ENCODE results near the gene PRDM11.

The PRDM11 gene

DNA sequence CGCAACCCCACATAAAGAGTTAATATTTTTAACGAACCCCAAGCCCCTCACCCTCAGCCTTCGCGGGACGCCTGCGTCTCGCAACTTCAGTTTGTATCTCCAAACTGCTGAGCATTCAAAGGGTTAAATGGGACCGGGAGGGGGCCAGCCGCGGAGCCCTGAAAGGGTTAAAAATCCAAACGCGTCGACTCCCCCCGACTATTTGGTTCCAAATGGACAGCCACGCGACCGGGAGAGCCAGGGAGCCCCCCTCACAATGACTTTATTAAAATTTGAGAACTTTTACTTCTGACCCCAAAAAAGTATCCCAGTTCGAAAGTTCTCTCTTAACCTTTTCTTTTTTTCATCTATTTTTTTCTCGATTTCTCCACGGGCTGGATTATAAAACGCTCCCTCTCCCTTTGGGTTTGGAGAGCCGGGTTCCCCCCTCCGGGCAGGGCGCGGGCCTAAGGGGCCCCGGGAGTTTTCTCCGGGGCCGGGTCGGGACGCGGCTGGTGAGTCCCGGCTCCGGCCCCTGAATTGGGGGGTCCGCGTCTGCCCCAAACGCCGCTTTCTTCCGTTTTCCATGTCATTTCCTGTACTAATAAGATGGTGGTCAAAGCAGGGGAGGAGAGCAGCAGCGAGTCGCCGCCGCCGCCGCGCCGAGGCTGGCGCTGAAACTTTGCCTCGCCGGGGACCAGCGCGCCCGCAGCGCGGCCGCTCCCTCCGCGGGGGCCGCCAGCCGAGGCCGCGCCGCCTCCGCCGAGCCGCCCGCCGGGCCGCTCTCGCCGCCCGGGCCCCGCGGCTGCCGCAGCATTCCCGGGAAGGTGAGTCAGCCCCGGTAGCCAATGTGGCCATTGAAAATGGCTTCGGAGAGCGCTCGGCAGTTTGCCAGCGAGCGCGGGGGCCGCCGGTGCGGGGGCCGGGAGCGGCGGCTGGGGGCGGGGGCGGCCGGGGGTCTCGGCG, at the start of gene PRDM11:
Gene PRDM11 (plus strand): TSS at position 568 of the 945 bp plus-strand sequence. CDS start 35,128 bp downstream, outside the sequence.
- Histone ChIP-seq H3K27me3 (replicated peaks; ENCODE audit: control insufficient read depth, insufficient read depth, low read length) (peaks cover 5% of the 10 kb centered on the region), H3K4me1 (ENCODE audit: control insufficient read depth, insufficient read depth, low read length) (peaks cover 20% of the 10 kb centered on the region), H3K9ac (ENCODE audit: low read length) (peak within 1 kb of the TSS; percentile 92), H3K9me3 (ENCODE audit: control insufficient read depth, low read length) (no peaks in the 10 kb centered on the region), H3K36me3 (ENCODE audit: control insufficient read depth, insufficient read depth, low read length, severe bottlenecking) (no peaks in the 10 kb centered on the region), H3K4me3 (ENCODE audit: low read length) (peak within 1 kb of the TSS; percentile 91)
- peak; percentile 90 for DNase-seq (ENCODE audit: low read depth)

DNA sequence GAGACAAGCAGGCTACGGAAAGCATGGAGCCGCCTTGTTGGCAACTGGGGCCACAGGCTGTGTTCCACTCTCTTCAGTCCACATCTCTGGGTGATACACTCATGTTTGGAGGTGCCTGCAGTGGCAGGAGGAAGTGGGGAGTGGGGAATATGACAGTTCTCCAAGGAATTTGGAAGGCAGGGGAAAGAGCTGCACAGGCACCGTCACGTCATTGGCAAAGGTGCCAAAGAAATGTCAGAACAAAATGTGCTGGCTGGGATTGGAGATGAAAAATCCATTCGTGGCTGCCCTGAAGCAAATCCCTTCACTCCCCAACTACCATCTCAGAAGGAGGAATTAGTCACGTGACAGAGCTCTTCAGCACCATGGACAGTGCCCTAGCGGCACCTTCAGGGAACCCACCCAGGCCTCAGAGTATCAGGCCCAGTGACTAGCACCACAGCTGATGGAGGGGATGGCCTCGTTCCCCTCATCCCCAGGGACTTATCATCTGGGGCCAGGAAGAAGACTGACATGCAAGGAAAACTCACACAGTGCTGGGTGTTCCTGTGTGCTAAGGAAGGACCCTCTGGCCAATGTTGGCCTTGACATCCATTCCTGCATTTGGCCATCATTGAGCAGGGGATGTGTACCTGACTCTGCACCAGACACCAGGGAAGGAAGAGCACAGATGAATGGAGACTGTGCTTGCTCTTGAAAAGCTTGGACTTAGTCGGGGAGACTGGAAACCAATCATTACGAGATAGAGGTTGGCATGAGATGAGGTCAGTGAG, 48.5 kb upstream of the PRDM11 start:
- peaks cover 25% of the 10 kb centered on the region for H3K4me1 ChIP-seq (ENCODE audit: control insufficient read depth, insufficient read depth, low read length)
- peaks cover 8% of the 10 kb centered on the region for H3K27me3 ChIP-seq (replicated peaks; ENCODE audit: control insufficient read depth, insufficient read depth, low read length)
- H3K9ac ChIP-seq (ENCODE audit: low read length), result no peak overlapping the region
- no peaks in the 10 kb centered on the region for H3K9me3 ChIP-seq (ENCODE audit: control insufficient read depth, low read length)
- H3K36me3 ChIP-seq (ENCODE audit: control insufficient read depth, insufficient read depth, low read length, severe bottlenecking), result no peaks in the 10 kb centered on the region
- no peak overlapping the region for H3K4me3 ChIP-seq (ENCODE audit: low read length)
- peak; percentile 74 for DNase-seq (ENCODE audit: low read depth)

DNA sequence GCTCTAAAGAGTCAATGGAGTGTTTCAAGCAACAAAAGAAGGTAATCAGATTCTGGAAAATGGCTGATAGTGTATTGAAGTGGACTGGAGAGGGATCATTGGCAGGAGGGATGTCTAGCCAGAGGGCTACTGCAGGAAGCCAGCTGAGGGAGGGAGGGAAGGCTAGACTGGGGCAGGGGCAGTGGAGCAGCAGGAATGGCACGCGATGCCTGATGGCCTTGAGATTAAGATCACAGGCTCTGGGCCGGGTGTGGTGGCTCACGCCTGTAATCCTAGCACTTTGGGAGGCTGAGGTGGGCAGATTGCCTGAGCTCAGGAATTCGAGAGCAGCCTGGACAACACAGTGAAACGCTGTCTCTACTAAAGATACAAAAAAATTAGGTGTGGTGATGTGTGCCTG, 47.5 kb upstream of the PRDM11 start:
- Histone ChIP-seq H3K4me3 (ENCODE audit: low read length) (no peak overlapping the region), H3K27me3 (replicated peaks; ENCODE audit: control insufficient read depth, insufficient read depth, low read length) (peaks cover 8% of the 10 kb centered on the region), H3K9ac (ENCODE audit: low read length) (no peak overlapping the region), H3K36me3 (ENCODE audit: control insufficient read depth, insufficient read depth, low read length, severe bottlenecking) (no peaks in the 10 kb centered on the region), H3K4me1 (ENCODE audit: control insufficient read depth, insufficient read depth, low read length) (peaks cover 18% of the 10 kb centered on the region), H3K9me3 (ENCODE audit: control insufficient read depth, low read length) (no peaks in the 10 kb centered on the region)
- no peak for DNase-seq (ENCODE audit: low read depth)

GRCh38 chr11:45100339-45100738, 46.1 kb upstream of the PRDM11 start:
- no peak overlapping the region for H3K9ac ChIP-seq (ENCODE audit: low read length)
- no peak for DNase-seq (ENCODE audit: low read depth)
- peaks cover 5% of the 10 kb centered on the region for H3K27me3 ChIP-seq (replicated peaks; ENCODE audit: control insufficient read depth, insufficient read depth, low read length)
- no peaks in the 10 kb centered on the region for H3K36me3 ChIP-seq (ENCODE audit: control insufficient read depth, insufficient read depth, low read length, severe bottlenecking)
- no peaks in the 10 kb centered on the region for H3K9me3 ChIP-seq (ENCODE audit: control insufficient read depth, low read length)
- H3K4me1 ChIP-seq (ENCODE audit: control insufficient read depth, insufficient read depth, low read length), result peaks cover 18% of the 10 kb centered on the region
- H3K4me3 ChIP-seq (ENCODE audit: low read length), result no peak overlapping the region

DNA sequence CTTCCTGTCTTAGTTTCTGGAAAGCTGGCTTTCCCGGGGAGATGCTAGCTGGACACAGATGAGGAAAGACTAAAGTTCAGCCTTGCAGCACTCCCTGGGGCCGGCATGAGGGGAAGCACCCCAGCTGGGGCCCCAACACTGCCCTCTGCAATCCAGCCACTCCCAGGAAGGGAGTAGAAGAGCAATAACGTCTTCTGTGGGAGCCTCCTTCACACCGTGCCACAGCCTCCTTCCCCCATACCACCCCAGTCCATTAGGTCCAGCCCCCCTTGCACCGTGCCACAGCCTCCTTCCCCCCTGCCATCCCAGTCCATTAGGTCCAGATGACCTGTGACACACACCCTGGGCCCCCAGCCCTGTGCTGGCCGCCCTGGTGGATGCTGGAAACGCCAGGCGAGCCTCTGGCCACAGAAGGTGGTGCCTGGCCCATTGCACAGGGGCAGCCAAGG, 44.1 kb upstream of the PRDM11 start:
- peaks cover 17% of the 10 kb centered on the region for H3K27me3 ChIP-seq (replicated peaks; ENCODE audit: control insufficient read depth, insufficient read depth, low read length)
- peaks cover 15% of the 10 kb centered on the region for H3K4me1 ChIP-seq (ENCODE audit: control insufficient read depth, insufficient read depth, low read length)
- peak; percentile 60 for DNase-seq (ENCODE audit: low read depth)
- no peak overlapping the region for H3K4me3 ChIP-seq (ENCODE audit: low read length)
- no peaks in the 10 kb centered on the region for H3K9me3 ChIP-seq (ENCODE audit: control insufficient read depth, low read length)
- H3K36me3 ChIP-seq (ENCODE audit: control insufficient read depth, insufficient read depth, low read length, severe bottlenecking), result no peaks in the 10 kb centered on the region
- H3K9ac ChIP-seq (ENCODE audit: low read length), result peak overlapping the region; percentile 59

DNA sequence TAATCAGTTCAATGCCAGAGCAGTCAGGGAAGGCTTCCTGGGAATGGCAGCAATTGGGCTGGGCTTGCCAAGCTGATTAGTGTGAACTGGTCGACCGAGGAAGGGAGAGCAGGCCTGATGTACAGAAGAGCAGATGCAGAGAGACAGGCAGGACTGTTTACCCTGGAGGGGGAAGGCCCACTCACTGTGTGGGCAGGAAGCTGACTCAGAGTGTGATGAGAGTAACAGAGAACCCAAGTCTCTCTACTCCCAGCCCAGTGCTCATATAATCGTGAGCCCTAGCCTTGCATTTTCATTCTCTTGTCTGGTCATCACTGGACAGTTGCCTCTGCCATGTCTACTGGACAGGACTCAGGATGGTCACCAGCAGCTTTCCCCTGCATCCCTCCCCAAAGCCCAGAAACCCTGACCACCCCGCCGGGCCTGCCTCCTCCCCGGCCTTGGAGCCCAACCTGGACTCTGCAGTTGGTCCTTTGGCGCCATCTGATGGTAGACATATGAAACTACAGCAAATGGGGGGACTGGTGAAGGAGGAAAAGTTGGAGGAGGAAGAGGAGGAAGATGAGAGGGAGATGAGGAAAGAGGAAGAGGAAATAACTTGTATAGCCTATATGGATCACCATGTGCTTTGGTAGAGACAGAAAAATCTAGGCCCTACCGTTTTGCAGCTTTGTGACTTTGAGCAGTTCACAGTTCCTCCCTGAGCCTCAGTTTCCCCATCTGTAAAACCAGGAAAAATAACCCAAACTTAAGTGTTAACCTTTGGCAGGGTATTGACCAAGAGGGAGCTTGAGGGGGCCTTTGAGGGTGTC, 43.4 kb upstream of the PRDM11 start:
- DNase-seq (ENCODE audit: low read depth), result peak; percentile 91
- H3K9ac ChIP-seq (ENCODE audit: low read length), result peak overlapping the region; percentile 59
- H3K36me3 ChIP-seq (ENCODE audit: control insufficient read depth, insufficient read depth, low read length, severe bottlenecking), result no peaks in the 10 kb centered on the region

DNA sequence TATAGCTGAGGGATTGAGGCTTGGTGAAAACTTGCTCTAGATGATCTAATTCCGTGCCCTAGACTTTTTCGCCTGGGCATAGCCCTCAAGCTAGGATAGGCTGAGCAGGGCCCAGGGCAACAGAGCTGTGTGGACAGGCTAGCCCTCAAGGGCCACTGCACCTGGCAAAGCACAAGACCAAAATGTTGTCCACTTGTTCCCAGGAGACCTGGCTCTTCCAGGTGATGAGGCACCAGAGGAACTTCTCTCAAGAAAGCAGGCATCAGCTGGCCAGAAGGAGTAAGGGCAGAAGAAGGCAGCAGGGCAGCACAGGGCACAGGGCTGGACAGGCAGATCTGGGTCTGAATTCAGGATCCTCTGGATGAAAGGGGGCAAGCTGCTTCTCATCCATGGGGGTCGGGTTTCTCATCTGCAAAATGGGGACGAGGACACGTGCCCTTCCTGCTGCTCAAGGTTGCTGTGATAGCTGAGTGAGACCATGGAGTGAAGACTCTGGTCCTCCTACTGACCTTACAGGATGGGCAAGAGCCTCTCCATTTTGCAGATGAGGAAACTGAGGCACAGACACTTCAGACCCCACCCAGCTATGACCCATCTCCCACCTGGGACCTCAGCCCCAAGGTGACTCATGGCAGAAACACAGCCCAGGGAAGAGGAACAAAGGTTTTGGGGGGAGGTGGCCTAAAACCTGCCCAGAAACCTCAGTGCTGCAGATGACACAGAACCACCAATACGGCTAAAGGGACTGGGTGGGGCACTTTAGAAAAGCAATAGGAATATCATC, 42.2 kb upstream of the PRDM11 start:
- DNase-seq (ENCODE audit: low read depth), result no peak
- Histone ChIP-seq H3K36me3 (ENCODE audit: control insufficient read depth, insufficient read depth, low read length, severe bottlenecking) (no peaks in the 10 kb centered on the region), H3K9ac (ENCODE audit: low read length) (peak overlapping the region; percentile 16), H3K4me1 (ENCODE audit: control insufficient read depth, insufficient read depth, low read length) (peaks cover 9% of the 10 kb centered on the region), H3K27me3 (replicated peaks; ENCODE audit: control insufficient read depth, insufficient read depth, low read length) (peaks cover 26% of the 10 kb centered on the region), H3K9me3 (ENCODE audit: control insufficient read depth, low read length) (no peaks in the 10 kb centered on the region), H3K4me3 (ENCODE audit: low read length) (no peak overlapping the region)

More for the DNA sequence above, 43.4 kb upstream of the PRDM11 start:
- H3K4me3 ChIP-seq (ENCODE audit: low read length), result peak overlapping the region; percentile 7
- peaks cover 22% of the 10 kb centered on the region for H3K27me3 ChIP-seq (replicated peaks; ENCODE audit: control insufficient read depth, insufficient read depth, low read length)
- H3K9me3 ChIP-seq (ENCODE audit: control insufficient read depth, low read length), result no peaks in the 10 kb centered on the region
- peaks cover 11% of the 10 kb centered on the region for H3K4me1 ChIP-seq (ENCODE audit: control insufficient read depth, insufficient read depth, low read length)

GRCh38 chr11:45104790-45105084, 41.7 kb upstream of the PRDM11 start:
- DNase-seq (ENCODE audit: low read depth), result no peak

DNA sequence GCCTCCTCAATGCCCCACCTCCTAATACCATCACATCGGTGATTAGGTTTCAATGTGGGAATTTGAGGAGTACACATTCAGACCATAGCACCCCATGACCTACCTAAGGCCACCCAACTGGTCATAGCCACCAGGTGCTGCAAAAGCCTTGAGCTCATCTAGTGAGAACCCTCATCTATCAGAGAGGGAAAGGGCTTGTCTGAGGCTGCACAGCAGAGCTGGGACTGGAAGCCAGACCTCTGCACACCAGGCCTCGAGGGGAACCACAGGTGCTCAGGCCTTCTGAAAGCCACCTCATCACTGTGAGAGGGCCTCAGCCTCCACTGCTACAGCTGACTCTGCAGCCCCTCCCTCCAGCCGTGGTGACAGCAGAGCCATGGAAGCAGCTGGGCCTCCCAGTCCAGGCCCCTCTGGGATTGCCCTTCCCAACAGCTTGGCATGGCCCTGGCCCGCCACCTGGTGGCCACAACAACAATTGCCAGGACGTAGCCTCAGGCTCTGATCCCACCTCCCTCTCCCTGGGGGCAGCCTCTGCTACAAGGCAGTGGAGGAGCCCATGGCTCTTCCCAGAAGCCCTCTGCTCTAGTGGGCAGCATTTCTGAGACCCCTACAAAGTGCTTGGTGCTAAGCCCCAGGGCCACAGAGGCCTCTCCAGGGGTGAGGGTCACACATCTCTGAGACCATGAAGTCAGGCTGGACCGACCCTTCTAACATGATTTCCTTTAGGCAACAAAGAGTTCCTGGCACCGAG, 41.0 kb upstream of the PRDM11 start:
- H3K4me1 ChIP-seq (ENCODE audit: control insufficient read depth, insufficient read depth, low read length), result peaks cover 9% of the 10 kb centered on the region
- peak; percentile 90 for DNase-seq (ENCODE audit: low read depth)
- no peaks in the 10 kb centered on the region for H3K9me3 ChIP-seq (ENCODE audit: control insufficient read depth, low read length)

More at GRCh38 chr11:45104790-45105084, 41.7 kb upstream of the PRDM11 start:
- Histone ChIP-seq H3K4me3 (ENCODE audit: low read length) (no peak overlapping the region), H3K9ac (ENCODE audit: low read length) (no peak overlapping the region), H3K36me3 (ENCODE audit: control insufficient read depth, insufficient read depth, low read length, severe bottlenecking) (no peaks in the 10 kb centered on the region), H3K27me3 (replicated peaks; ENCODE audit: control insufficient read depth, insufficient read depth, low read length) (peaks cover 31% of the 10 kb centered on the region), H3K9me3 (ENCODE audit: control insufficient read depth, low read length) (no peaks in the 10 kb centered on the region), H3K4me1 (ENCODE audit: control insufficient read depth, insufficient read depth, low read length) (peaks cover 9% of the 10 kb centered on the region)

DNA sequence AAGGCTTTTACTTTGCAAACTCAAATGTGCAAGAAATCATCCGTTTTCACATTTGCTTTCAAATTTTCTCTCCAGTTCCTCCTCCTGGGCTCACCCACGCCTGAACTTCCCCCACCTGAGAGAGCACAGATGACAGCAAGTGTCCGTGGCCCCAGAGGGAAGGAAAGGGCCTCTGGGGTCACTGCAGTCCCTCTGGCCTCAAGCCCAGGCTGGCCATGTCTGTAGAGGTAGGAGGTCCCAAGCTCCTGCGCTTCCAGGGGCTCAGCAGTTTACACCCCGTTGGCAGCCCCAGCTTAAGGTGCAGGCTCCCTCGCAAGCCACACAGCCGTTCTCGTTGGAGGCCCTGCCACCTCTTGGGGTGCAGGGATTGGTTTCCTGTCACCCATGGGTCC, 40.5 kb upstream of the PRDM11 start:
- Histone ChIP-seq H3K9me3 (ENCODE audit: control insufficient read depth, low read length) (no peaks in the 10 kb centered on the region), H3K36me3 (ENCODE audit: control insufficient read depth, insufficient read depth, low read length, severe bottlenecking) (no peaks in the 10 kb centered on the region), H3K9ac (ENCODE audit: low read length) (no peak overlapping the region), H3K27me3 (replicated peaks; ENCODE audit: control insufficient read depth, insufficient read depth, low read length) (peaks cover 43% of the 10 kb centered on the region), H3K4me1 (ENCODE audit: control insufficient read depth, insufficient read depth, low read length) (peaks cover 9% of the 10 kb centered on the region), H3K4me3 (ENCODE audit: low read length) (no peak overlapping the region)
- DNase-seq (ENCODE audit: low read depth), result no peak

More for the DNA sequence above, 41.0 kb upstream of the PRDM11 start:
- Histone ChIP-seq H3K9ac (ENCODE audit: low read length) (no peak overlapping the region), H3K27me3 (replicated peaks; ENCODE audit: control insufficient read depth, insufficient read depth, low read length) (peaks cover 38% of the 10 kb centered on the region), H3K4me3 (ENCODE audit: low read length) (no peak overlapping the region), H3K36me3 (ENCODE audit: control insufficient read depth, insufficient read depth, low read length, severe bottlenecking) (no peaks in the 10 kb centered on the region)

All from adipocyte (in vitro differentiated cells).